Fibroblast of skin of left quadriceps (primary cell): Measurements from ENCODE around the gene SHC4.
"Not testable (repeated sequence)": the region's sequence is repeated elsewhere in the genome, so short reads cannot be mapped to it uniquely, and the experiment has no call there.

Experiments
- DNase-seq, 2 experiments: peaks; one replicate each; pipeline ENCODE4 v3.0.0-alpha.2; 2013; ENCODE audit warnings: low read depth in 2 of 2

The SHC4 gene

DNA sequence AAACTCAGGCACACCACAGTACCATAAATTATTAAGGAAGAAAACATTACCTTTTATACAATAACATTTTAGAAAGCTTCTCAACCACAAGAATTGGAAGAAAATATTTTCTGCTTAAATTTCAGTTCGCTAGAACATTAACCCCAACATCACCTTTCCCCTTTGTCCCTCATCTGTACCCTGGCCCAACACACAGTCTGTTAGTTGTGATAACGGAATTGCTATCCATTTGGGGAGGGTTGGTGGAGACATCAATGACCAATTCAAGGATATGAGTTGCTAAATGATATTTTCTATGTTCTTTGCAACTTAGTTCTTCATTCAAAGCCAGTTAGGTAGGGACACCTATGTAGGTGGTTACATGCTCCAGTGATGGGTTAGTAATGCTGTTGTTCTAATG is 80.0 kb downstream of the SHC4 start:
- no peak for DNase-seq

- no peak for DNase-seq
Observed at GRCh38 chr15:48880070-48880634, 83.6 kb downstream of the SHC4 start.

DNA sequence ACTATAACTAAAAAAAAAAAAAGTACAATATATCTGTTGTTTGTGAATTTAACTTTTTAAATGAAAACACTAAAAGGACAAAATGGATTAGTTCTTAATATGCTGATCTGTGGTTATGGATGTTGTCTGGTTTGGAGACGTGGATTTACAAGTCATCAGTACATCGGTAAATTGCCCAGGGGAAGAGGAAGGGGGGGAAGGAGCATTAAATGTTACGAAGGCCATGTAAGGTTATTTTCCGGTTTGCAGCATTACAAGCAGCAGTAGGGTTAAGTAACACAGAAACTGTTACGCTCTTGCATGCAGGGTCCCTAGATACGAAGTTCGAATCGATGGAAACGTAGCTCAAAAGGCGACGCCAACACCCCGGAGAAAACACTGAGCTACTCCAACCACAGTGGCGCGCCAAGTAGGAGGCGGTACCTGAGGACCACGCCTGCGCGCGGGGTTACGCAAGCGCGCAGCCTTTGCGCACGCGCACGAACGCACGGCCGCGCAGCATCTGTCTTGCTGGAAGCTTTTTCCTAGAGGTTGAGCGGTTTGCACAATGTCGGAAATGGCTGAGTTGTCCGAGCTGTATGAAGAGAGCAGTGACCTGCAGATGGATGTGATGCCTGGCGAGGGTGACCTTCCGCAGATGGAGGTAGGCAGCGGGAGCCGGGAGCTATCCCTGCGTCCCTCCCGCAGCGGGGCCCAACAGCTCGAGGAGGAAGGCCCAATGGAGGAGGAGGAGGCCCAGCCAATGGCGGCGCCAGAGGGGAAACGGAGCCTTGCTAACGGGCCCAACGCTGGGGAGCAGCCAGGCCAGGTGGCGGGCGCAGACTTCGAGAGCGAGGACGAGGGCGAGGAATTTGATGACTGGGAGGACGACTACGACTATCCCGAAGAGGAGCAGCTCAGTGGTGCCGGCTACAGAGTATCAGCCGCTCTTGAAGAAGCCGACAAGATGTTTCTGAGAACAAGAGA is 85.8 kb downstream of the SHC4 start, which contains the start of gene EID1:
Gene EID1, plus strand, starts transcription at position 505 of the 966 bp plus-strand sequence. Its CDS starts 43 bp downstream, at position 548.
- peak; percentile 89 to 90 for DNase-seq

DNA sequence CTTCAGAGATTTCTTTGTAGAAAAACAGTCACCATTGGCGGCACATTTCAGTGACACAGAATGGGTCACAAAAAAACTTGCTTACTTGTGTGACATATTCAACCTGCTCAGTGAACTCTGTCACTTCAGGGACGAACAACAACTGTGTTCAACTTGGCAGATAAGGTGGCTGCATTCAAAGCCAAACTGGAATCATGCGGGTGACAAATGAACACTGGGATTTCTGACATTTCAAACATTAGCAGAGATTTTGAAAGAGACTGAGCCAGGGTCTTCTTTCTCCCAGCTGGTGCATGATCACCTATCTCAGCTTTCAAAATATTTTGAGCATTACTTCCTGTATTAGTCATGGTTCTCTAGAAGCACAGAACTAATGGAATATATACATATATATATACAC is 87.7 kb downstream of the SHC4 start:
- no peak for DNase-seq

GRCh38 chr15:48875241-48875960 is 88.3 kb downstream of the SHC4 start:
- no peak for DNase-seq

- no peak for DNase-seq
Observed at GRCh38 chr15:48872632-48873031, 91.1 kb downstream of the SHC4 start.

- DNase-seq: no peak
Observed at GRCh38 chr15:48871542-48871941, 92.2 kb downstream of the SHC4 start.

- DNase-seq: no peak
Observed at GRCh38 chr15:48869966-48870365, 93.8 kb downstream of the SHC4 start.

DNA sequence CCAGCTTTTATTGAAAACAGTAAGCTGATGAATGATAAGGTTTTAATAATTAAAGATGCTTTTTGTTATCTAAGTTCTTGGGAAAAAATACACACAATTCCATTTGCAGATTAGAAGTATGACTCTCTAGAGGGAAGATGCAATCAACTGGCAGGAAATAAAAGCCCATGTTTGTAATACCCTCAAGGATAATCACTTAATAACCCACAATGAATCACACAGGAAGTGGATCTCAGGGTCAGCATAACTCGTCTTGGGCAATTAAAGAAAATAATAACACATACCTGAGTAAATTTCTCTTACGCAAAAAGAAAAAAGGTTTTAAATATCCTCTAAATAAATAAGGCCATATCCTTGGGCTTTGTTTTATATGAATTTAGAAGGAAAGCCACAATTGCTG is 95.2 kb downstream of the SHC4 start:
- peak in 1 of 2 experiments; percentile 35 for DNase-seq

- DNase-seq: no peak
Observed at GRCh38 chr15:48868023-48868422, 95.7 kb downstream of the SHC4 start.

DNA sequence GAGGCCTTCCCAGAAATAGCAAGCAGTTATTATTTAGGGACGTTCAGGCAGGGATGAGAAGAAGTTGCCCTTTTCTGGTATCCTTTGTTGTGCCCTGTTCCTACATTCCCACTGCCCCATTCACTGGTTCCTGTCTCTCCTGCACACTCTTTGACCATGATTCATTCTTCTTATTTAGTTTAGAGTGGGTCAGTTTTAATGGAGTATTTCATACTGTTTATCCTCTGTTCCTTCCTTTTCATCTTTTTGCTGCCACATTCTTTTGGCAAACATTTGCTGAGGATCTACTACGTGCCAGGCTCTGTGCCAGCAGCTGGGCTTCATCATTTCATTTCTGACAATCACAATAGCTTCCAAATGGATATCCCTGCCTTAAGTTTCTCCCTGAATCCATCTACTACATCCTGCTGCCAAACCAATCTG is 97.6 kb downstream of the SHC4 start:
- DNase-seq: peak in 1 of 2 experiments; percentile 16

DNA sequence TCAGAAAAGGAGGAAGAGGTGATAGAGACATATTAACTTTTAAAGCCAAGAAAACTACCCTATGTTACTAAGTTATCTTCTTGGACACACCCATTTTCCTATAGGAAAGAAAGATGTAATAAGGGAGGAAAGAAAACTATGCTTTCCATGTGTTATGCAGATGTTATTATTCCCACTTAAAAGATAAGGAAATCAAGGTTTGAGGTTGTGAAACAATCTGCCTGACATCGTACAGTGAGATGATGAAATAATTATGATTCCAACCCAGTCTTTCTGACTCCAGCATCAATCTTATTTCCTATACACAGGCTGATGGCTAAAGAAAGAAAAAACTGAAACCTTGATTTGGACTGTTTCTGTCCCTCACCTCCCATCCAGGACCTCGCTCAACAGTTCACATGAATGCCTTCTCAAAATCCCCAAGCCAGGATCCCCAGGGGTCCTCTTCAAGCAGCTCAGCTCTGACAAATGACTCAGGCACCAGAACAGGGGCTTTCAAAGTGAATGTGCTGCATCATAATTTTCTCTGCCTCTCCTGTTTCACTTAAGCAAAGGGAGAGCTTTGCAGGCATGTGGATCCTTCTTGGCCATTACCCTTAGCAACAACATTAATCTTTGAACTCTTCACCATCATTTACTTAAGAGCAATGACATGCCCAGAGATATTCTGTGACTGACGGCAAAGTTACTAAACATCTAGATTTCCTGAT is 98.2 kb downstream of the SHC4 start:
- DNase-seq: peak; percentile 64 to 72

DNA sequence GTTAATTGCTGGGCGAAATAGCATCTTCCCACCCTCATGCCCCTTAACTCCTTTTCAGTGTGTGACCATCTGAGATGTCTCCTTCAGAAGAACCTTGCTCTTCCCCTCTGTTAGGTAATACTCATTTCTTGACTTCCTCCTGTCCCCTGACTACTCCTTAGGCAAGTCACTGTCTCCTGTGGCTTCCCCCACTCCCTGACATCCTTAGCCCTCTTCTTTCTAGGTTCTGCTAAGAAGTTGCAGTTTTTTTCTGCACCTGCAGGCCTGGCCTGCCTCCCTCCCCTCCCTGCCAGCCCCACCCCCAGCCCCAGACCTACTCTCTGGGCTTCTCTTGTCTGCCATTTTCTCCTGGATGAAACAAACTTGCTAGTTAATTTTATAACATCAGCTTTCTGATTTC is 101.0 kb downstream of the SHC4 start:
- DNase-seq: no peak

- DNase-seq: peak; percentile 52 to 57
Observed at GRCh38 chr15:48861813-48862431, 101.8 kb downstream of the SHC4 start.

- DNase-seq: no peak
Observed at GRCh38 chr15:48859426-48859825, 104.3 kb downstream of the SHC4 start.

- DNase-seq: peak; percentile 46 to 50
Observed at GRCh38 chr15:48858401-48858800, 105.3 kb downstream of the SHC4 start.

- peak in 1 of 2 experiments; percentile 16 for DNase-seq
Observed at GRCh38 chr15:48856942-48857341, 106.8 kb downstream of the SHC4 start.

DNA sequence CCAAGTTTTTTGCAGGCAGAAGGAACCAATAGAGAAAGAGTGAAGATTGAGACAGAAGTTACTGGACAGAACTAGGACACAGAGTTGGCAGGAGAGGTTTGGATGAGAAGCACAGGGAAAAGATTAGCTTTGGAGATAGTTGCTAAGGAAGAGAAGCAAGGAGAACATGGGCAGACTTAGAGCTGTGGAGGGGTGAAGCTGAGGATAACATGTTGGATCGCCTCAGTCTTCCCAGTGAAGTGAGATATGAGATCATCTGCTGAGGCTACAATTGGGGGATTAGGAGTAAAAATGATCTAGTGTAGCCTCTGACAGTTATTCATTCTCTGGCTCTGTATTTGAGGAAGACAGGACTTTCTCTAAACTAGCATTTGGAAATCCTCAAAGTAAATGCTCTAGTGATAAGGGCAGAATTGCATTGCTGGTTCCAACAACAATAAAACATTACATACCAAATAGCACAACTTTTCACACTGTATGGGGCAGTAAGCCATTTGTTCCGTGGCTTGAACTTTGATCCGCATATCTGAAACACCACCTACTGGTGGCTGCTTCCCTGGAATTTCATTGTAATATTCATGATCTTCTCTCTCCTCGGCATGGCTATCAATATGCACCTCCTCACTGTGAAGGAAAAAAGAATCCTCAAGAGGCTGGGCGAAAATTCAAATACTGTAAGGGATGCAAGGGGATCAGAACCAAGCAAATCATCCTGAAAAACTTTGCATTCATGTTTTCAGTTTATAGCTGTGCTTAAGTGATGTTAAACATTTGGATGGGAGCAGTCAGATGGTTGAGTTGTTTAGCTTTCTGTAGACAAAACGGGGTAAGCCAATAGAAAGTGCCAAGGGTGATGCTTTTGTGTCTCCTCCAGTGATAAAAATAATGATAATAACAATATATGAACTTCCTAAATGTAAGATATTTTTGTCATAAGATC is 107.9 kb downstream of the SHC4 start:
- peak; percentile 26 to 35 for DNase-seq

- DNase-seq: not testable (repeated sequence)
Observed at GRCh38 chr15:48854434-48854833, 109.3 kb downstream of the SHC4 start.

DNA sequence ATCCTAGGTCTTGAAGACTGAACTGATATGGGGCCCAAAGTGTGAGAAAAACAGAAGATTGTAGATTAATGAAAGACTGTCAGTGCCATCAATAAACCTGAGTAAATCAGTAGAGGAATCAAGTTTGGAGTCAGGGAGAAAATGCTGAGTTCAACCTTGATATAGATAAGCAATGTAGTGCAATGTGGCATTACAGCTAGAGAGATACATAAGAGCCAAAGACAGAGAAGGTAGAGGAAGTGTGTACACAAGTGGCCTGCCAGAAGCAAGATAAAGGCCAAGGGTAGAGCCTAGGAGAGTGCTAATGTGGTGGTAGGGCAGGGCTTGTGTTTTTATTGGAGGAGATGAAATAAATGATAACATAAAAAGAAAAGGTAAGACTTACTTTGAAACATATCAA is 111.8 kb downstream of the SHC4 start:
- DNase-seq: no peak
